Tibial artery (tissue), 4 donors: Measurements from ENCODE around the gene MEIS2.

ENCODE experiments used
- DNase-seq, 2 donors: peaks; one replicate each; pipeline ENCODE4 v3.0.0-alpha.2; 2019
- H3K27ac ChIP-seq, 2 donors: fragments of 200-600 bp; sonication (generic) in 1 of 2; 1 replicate in 1 of 2; 2 replicates in 1 of 2; pipeline ENCODE4 v1.5.1; 2018 to 2019; ENCODE audit warnings: mild to moderate bottlenecking in 1 of 2
- H3K27me3 ChIP-seq, 2 donors: fragments of 200-600 bp; sonication (generic) in 1 of 2; one replicate each; pipeline versions ENCODE4 v1.5.1 to v1.6.0; 2016 to 2019
- H3K36me3 ChIP-seq, 3 donors: fragments of 200-600 bp; sonication (generic) in 2 of 3; one replicate each; pipeline ENCODE4 v1.5.1; 2016 to 2019; ENCODE audit warnings: mild to moderate bottlenecking in 2 of 3
- H3K4me1 ChIP-seq, 4 donors: fragments of 200-600 bp; sonication (generic) in 2 of 4; 1 replicate in 3 of 4; 2 replicates in 1 of 4; pipeline ENCODE4 v1.5.1; 2016 to 2019
- H3K4me3 ChIP-seq, 2 donors: fragments of 200-600 bp; sonication (generic) in 1 of 2; 1 replicate in 1 of 2; 2 replicates in 1 of 2; pipeline ENCODE4 v1.5.1; 2018 to 2019; ENCODE audit warnings: mild to moderate bottlenecking in 2 of 2
- H3K9me3 ChIP-seq, 3 donors: fragments of 200-600 bp; sonication (generic) in 1 of 3; one replicate each; pipeline ENCODE4 v1.5.1; 2016 to 2019
- CTCF ChIP-seq, 2 experiments: fragments of 200-600 bp in 1 of 2; fragments of 450-650 bp in 1 of 2; IDR thresholded peaks; one replicate each; pipeline ENCODE4 v1.5.1; 2017 to 2019; ENCODE audit warnings: antibody characterized with exemption in 2 of 2, mild to moderate bottlenecking in 1 of 2, moderate library complexity in 1 of 2
- intact Hi-C: fragments of 100-400 bp; cut with DNase I; formaldehyde crosslinking; loops from one replicate; pipeline ENCODE4 v1.15.0; 2023; ENCODE audit warnings: low total_unique reads

Gene MEIS2

GRCh38 chr15:37037850-37038715 lies 62.3 kb downstream of the MEIS2 start:
- DNase-seq, result no peak
- Histone ChIP-seq H3K9me3 (no peaks in the 10 kb centered on the region), H3K4me1 (no peaks in the 10 kb centered on the region), H3K4me3 (no peak overlapping the region), H3K27ac (no peak overlapping the region), H3K27me3 (no peaks in the 10 kb centered on the region), H3K36me3 (peaks cover 0 to 30% (median 3%) of the 10 kb centered on the region in 3 donors)
- intact Hi-C loops, result no loop called here
- no peak for TF ChIP-seq CTCF (IDR thresholded peaks at IDR 0.05)

- Histone ChIP-seq H3K4me1 (no peaks in the 10 kb centered on the region), H3K4me3 (no peak overlapping the region), H3K27ac (no peak overlapping the region), H3K27me3 (no peaks in the 10 kb centered on the region), H3K9me3 (no peaks in the 10 kb centered on the region), H3K36me3 (peaks cover 0 to 30% (median 3%) of the 10 kb centered on the region in 3 donors)
- no peak for TF ChIP-seq CTCF (IDR thresholded peaks at IDR 0.05)
- intact Hi-C loops, result no loop called here
- DNase-seq, result no peak
Measured at GRCh38 chr15:37037071-37037655, 63.2 kb downstream of the MEIS2 start.

- no peak for DNase-seq
- intact Hi-C loops, result no loop called here
- Histone ChIP-seq H3K27me3 (no peaks in the 10 kb centered on the region), H3K9me3 (no peaks in the 10 kb centered on the region), H3K4me3 (no peak overlapping the region), H3K27ac (no peak overlapping the region), H3K36me3 (peaks cover 0 to 30% (median 3%) of the 10 kb centered on the region in 3 donors), H3K4me1 (no peaks in the 10 kb centered on the region)
- TF ChIP-seq CTCF (IDR thresholded peaks at IDR 0.05), result no peak
Measured at GRCh38 chr15:37034835-37035748, 65.3 kb downstream of the MEIS2 start.

- no peaks in the 10 kb centered on the region for H3K4me1 ChIP-seq
- DNase-seq, result no peak
- TF ChIP-seq CTCF (IDR thresholded peaks at IDR 0.05), result no peak
- H3K27me3 ChIP-seq, result no peaks in the 10 kb centered on the region
- H3K9me3 ChIP-seq, result no peaks in the 10 kb centered on the region
- peaks cover 0 to 30% (median 3%) of the 10 kb centered on the region in 3 donors for H3K36me3 ChIP-seq
- no peak overlapping the region for H3K4me3 ChIP-seq
- no peak overlapping the region for H3K27ac ChIP-seq
- intact Hi-C loops, result no loop called here
Measured at GRCh38 chr15:37034392-37034791, 66.0 kb downstream of the MEIS2 start.

GRCh38 chr15:37032091-37032775 lies 68.1 kb downstream of the MEIS2 start:
- no peak for DNase-seq
- no peak for TF ChIP-seq CTCF (IDR thresholded peaks at IDR 0.05)
- intact Hi-C loops, result no loop called here

More at GRCh38 chr15:37032091-37032775, 68.1 kb downstream of the MEIS2 start:
- Histone ChIP-seq H3K4me3 (no peak overlapping the region), H3K27ac (no peak overlapping the region), H3K36me3 (peaks cover 0 to 30% (median 3%) of the 10 kb centered on the region in 3 donors), H3K9me3 (no peaks in the 10 kb centered on the region), H3K4me1 (no peaks in the 10 kb centered on the region), H3K27me3 (no peaks in the 10 kb centered on the region)
